Measurements from ENCODE around the gene MRPS18B. TPM values are rescaled to one million over a fixed set of nuclear protein-coding genes. Genes with fewer than 3 reads are reported as not detected.

MRPS18B gene
- total and polyA plus RNA-seq, 2 of the 13 experiments (the other 11 are each of a cell fraction or from before 2014, with no cell fraction given), result 125 to 131 TPM

DNA sequence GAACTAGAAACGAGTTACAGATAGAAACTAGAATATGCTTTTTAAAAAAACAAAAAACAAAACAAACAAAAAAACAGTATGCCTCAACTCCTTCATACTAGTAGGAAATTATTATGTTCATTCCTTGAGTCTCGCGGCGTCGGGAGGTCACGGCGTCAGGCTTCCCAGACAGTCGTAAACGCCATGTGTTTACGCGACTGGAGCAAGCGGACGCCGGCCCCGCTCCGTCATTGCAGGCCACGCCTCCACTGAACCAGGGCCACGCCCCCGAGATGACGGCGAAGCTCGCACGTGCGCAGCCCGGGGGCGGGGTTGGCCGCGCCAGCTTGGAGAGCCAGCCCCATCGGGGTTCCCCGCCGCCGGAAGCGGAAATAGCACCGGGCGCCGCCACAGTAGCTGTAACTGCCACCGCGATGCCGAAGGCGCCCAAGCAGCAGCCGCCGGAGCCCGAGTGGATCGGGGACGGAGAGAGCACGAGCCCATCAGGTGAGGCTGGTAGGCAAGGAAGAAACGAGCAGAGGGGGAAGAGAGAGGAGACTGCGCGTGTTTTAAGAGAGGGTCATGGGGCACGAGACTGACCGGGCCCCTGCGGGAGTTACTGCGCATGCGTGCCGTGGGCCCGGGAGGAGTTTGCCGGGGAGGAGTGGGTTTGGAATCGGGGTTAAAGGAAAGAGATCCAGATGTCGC lies 46.4 kb upstream of the MRPS18B start, which contains the start of gene ABCF1 (continued):
- TF ChIP-seq MZF1 (CRISPR knock-in tag; IDR thresholded peaks at IDR 0.05; ENCODE audit: borderline replicate concordance), result peak; percentile 83; the same call in 1 of the 2 replicates
- peak; percentile 51 for TF ChIP-seq ZSCAN25 (CRISPR knock-in tag; IDR thresholded peaks at IDR 0.05)
- TF ChIP-seq, protein P1, sequence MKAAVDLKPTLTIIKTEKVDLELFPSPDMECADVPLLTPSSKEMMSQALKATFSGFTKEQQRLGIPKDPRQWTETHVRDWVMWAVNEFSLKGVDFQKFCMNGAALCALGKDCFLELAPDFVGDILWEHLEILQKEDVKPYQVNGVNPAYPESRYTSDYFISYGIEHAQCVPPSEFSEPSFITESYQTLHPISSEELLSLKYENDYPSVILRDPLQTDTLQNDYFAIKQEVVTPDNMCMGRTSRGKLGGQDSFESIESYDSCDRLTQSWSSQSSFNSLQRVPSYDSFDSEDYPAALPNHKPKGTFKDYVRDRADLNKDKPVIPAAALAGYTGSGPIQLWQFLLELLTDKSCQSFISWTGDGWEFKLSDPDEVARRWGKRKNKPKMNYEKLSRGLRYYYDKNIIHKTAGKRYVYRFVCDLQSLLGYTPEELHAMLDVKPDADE (CRISPR knock-in tag; IDR thresholded peaks at IDR 0.05), result peak; percentile 41; the same call in 1 of the 2 replicates
- TF ChIP-seq SRY (CRISPR knock-in tag; IDR thresholded peaks at IDR 0.05), result peak; percentile 93; the same call in 1 of the 2 replicates
- TF ChIP-seq, protein P2, sequence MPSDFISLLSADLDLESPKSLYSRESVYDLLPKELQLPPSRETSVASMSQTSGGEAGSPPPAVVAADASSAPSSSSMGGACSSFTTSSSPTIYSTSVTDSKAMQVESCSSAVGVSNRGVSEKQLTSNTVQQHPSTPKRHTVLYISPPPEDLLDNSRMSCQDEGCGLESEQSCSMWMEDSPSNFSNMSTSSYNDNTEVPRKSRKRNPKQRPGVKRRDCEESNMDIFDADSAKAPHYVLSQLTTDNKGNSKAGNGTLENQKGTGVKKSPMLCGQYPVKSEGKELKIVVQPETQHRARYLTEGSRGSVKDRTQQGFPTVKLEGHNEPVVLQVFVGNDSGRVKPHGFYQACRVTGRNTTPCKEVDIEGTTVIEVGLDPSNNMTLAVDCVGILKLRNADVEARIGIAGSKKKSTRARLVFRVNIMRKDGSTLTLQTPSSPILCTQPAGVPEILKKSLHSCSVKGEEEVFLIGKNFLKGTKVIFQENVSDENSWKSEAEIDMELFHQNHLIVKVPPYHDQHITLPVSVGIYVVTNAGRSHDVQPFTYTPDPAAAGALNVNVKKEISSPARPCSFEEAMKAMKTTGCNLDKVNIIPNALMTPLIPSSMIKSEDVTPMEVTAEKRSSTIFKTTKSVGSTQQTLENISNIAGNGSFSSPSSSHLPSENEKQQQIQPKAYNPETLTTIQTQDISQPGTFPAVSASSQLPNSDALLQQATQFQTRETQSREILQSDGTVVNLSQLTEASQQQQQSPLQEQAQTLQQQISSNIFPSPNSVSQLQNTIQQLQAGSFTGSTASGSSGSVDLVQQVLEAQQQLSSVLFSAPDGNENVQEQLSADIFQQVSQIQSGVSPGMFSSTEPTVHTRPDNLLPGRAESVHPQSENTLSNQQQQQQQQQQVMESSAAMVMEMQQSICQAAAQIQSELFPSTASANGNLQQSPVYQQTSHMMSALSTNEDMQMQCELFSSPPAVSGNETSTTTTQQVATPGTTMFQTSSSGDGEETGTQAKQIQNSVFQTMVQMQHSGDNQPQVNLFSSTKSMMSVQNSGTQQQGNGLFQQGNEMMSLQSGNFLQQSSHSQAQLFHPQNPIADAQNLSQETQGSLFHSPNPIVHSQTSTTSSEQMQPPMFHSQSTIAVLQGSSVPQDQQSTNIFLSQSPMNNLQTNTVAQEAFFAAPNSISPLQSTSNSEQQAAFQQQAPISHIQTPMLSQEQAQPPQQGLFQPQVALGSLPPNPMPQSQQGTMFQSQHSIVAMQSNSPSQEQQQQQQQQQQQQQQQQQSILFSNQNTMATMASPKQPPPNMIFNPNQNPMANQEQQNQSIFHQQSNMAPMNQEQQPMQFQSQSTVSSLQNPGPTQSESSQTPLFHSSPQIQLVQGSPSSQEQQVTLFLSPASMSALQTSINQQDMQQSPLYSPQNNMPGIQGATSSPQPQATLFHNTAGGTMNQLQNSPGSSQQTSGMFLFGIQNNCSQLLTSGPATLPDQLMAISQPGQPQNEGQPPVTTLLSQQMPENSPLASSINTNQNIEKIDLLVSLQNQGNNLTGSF (CRISPR knock-in tag; IDR thresholded peaks at IDR 0.05), result peak; percentile 90
- TF ChIP-seq ZFP37 (CRISPR knock-in tag; IDR thresholded peaks at IDR 0.05; ENCODE audit: borderline replicate concordance), result peak; percentile 95
- peak; percentile 98 for TF ChIP-seq YEATS4 (CRISPR knock-in tag; IDR thresholded peaks at IDR 0.05; ENCODE audit: borderline replicate concordance)
- TF ChIP-seq CHD4 (IDR thresholded peaks at IDR 0.05; ENCODE audit: borderline replicate concordance, low read length), result no peak
- TF ChIP-seq, protein P3, sequence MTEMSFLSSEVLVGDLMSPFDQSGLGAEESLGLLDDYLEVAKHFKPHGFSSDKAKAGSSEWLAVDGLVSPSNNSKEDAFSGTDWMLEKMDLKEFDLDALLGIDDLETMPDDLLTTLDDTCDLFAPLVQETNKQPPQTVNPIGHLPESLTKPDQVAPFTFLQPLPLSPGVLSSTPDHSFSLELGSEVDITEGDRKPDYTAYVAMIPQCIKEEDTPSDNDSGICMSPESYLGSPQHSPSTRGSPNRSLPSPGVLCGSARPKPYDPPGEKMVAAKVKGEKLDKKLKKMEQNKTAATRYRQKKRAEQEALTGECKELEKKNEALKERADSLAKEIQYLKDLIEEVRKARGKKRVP (CRISPR knock-in tag; IDR thresholded peaks at IDR 0.05), result peak in 1 of 2 experiments; percentile 77; a peak in 2 of 4 replicates
- TF ChIP-seq BHLHE40 (IDR thresholded peaks at IDR 0.05; ENCODE audit: low read length), result peak; percentile 100
- TF ChIP-seq, protein P4, sequence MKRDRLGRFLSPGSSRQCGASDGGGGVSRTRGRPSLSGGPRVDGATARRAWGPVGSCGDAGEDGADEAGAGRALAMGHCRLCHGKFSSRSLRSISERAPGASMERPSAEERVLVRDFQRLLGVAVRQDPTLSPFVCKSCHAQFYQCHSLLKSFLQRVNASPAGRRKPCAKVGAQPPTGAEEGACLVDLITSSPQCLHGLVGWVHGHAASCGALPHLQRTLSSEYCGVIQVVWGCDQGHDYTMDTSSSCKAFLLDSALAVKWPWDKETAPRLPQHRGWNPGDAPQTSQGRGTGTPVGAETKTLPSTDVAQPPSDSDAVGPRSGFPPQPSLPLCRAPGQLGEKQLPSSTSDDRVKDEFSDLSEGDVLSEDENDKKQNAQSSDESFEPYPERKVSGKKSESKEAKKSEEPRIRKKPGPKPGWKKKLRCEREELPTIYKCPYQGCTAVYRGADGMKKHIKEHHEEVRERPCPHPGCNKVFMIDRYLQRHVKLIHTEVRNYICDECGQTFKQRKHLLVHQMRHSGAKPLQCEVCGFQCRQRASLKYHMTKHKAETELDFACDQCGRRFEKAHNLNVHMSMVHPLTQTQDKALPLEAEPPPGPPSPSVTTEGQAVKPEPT (CRISPR knock-in tag; IDR thresholded peaks at IDR 0.05; ENCODE audit: low read depth), result peak; percentile 63; the same call in 1 of the 2 replicates
- TF ChIP-seq TAF1 (CRISPR knock-in tag; IDR thresholded peaks at IDR 0.05), result peak; percentile 91
- TF ChIP-seq ESRRA (CRISPR knock-in tag; IDR thresholded peaks at IDR 0.05; ENCODE audit: low read depth), result peak; percentile 84
- peak; percentile 76; the same call in 1 of the 2 replicates for TF ChIP-seq REPIN1 (CRISPR knock-in tag; IDR thresholded peaks at IDR 0.05; ENCODE audit: borderline replicate concordance, low read depth)
- no peak for TF ChIP-seq HOXA7 (CRISPR knock-in tag; IDR thresholded peaks at IDR 0.05)
- TF ChIP-seq ZFYVE20 (CRISPR knock-in tag; IDR thresholded peaks at IDR 0.05; ENCODE audit: borderline replicate concordance, low read depth), result peak; percentile 90; the same call in 1 of the 2 replicates
- TF ChIP-seq ZNF816 (CRISPR knock-in tag; IDR thresholded peaks at IDR 0.05; ENCODE audit: borderline replicate concordance), result peak; percentile 97; the same call in 1 of the 2 replicates
- TF ChIP-seq TRIM22 (IDR thresholded peaks at IDR 0.05), result no peak

All from HepG2 (cell line).